Thymus (tissue), 11 donors: Measurements from ENCODE around the gene DDX23. TPM values are rescaled to one million over a fixed set of nuclear protein-coding genes. Genes with fewer than 3 reads are reported as not detected.
A peak's percentile ranks its signal among the peaks of the same experiment; 100 is the strongest.

Source experiments
- DNase-seq, 9 donors: peaks; one replicate each; pipeline ENCODE4 v3.0.0-alpha.2; 2013; ENCODE audit warnings: low spot score in 9 of 9, low read depth in 6 of 9, missing footprints in 1 of 9
- H3K27ac ChIP-seq, 2 donors: one replicate each; pipeline ENCODE4 v1.5.1; 2013; ENCODE audit warnings: control low read depth in 1 of 2, low read depth in 1 of 2, low read length in 1 of 2, mild to moderate bottlenecking in 1 of 2, moderate library complexity in 1 of 2
- H3K27me3 ChIP-seq, 2 donors: one replicate each; pipeline ENCODE4 v1.5.1; 2013; ENCODE audit warnings: low read length in 1 of 2; ENCODE audit not compliant: control insufficient read depth in 2 of 2, insufficient read depth in 1 of 2
- H3K36me3 ChIP-seq, 2 donors: one replicate each; pipeline ENCODE4 v1.5.1; 2013; ENCODE audit warnings: low read length in 1 of 2, mild to moderate bottlenecking in 1 of 2, moderate library complexity in 1 of 2; ENCODE audit not compliant: control insufficient read depth in 2 of 2, insufficient read depth in 2 of 2
- H3K4me1 ChIP-seq, 2 donors: one replicate each; pipeline ENCODE4 v1.5.1; 2013; ENCODE audit warnings: low read length in 2 of 2; ENCODE audit not compliant: control insufficient read depth in 2 of 2, insufficient read depth in 2 of 2
- H3K4me3 ChIP-seq, 2 donors: one replicate each; pipeline ENCODE4 v1.5.1; 2013; ENCODE audit warnings: low read length in 2 of 2, control low read depth in 1 of 2, mild to moderate bottlenecking in 1 of 2
- H3K9me3 ChIP-seq, 2 donors: one replicate each; pipeline ENCODE4 v1.5.1; 2013; ENCODE audit warnings: low read length in 1 of 2, mild to moderate bottlenecking in 1 of 2; ENCODE audit not compliant: control insufficient read depth in 2 of 2, insufficient read depth in 1 of 2
- WGBS: extraction: QIAGEN DNeasy Blood & Tissue Kit; methylation state at CpG from one replicate; pipeline ENCODE4 v1.1.7; 2013; 5-methylcytosine and 5-hydroxymethylcytosine counted together
- polyA plus RNA-seq: library from polyadenylated mRNA; stranded (reverse); fragments of 200-250 nt; gene quantifications from one replicate; pipeline ENCODE4 v1.2.3, GENCODE V29; 2013
- total RNA-seq: library from RNA; stranded (reverse); fragments of 120-200 nt; gene quantifications from one replicate; pipeline ENCODE4 v1.2.4, GENCODE V29; 2013
- donor health status: healthy.

DDX23 gene
- total and polyA plus RNA-seq, 2 donors = 61.3 to 96.6 TPM

DNA sequence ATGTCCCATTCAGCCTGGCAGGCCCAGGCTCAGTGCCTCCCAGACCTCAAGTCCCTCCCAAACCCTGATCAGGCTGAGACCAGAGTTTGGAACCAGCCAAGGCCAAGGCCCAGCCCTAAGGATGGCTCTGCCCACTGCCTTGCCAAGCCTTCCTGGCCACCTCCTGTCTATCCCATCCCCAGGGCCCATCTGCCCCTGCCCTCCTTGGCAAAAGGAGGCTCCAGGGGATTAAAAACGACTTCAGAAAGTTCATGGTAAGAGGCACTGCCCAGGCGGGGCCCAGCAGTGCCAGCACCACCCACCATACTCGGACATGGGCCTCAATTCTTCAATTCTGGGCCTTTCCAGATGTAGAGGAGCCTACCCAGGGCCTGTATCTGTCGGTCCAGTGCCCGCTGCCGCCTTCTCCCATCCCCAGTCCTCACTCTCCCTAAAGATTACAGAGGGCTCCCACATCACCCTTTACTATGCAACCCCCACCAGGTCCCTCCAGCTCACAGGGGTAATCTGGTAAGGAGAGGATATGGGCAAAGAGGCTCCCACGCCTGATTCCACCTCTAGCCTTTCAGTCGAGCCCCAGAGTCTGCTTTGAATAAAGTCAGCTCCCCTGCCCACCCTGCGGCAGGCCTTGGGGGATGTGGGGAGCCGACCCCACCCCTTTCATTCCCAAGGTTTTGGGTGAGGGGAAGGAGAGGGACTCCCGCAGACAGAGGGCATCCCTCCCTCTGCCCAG is 64.0 kb downstream of the DDX23 start:
- Histone ChIP-seq H3K27me3 (peaks cover 27 to 39% of the 10 kb centered on the region in 2 donors), H3K9me3 (no peaks in the 10 kb centered on the region), H3K27ac (no peak overlapping the region), H3K36me3 (no peaks in the 10 kb centered on the region), H3K4me3 (peak overlapping the region; percentile 36 to 54), H3K4me1 (peaks cover 4% of the 10 kb centered on the region in 2 donors)
- WGBS = 58% methylated on average over 11 of the region's 11 CpGs
- no peak for DNase-seq

- no peak for DNase-seq
- no peak overlapping the region for H3K27ac ChIP-seq
- 91% methylated on average over 7 of the region's 7 CpGs for WGBS
These were observed 65.1 kb downstream of the DDX23 start for GRCh38 chr12:48786591-48787544.

DNA sequence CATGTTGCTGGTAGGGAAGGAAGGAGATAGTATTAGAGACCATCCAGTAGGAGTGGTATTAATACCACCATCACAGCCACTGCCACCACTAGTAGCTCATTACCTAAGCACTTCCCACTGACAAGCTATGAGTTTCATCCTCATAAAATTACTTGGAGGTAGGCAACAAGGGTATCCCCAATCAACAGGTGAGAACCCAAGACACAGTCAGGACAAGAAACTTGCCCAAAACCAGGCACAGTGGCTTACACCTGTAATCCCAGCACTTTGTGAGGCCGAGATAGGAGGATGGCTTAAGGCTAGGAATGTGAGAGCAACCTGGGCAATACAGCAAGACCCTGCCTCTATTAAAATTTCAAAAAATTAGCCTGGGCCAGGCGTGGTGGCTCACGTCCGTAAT is 68.5 kb downstream of the DDX23 start:
- Histone ChIP-seq H3K27ac (no peak overlapping the region), H3K27me3 (peaks cover 11 to 21% of the 10 kb centered on the region in 2 donors), H3K9me3 (no peaks in the 10 kb centered on the region), H3K36me3 (no peaks in the 10 kb centered on the region), H3K4me3 (no peak overlapping the region), H3K4me1 (peaks cover 0 to under 1% of the 10 kb centered on the region in 2 donors)
- 98% methylated on average over 4 of the region's 4 CpGs for WGBS
- no peak for DNase-seq

More at GRCh38 chr12:48786591-48787544, 65.1 kb downstream of the DDX23 start:
- H3K9me3 ChIP-seq = no peaks in the 10 kb centered on the region
- H3K27me3 ChIP-seq = peaks cover 27 to 39% of the 10 kb centered on the region in 2 donors
- H3K4me3 ChIP-seq = no peak overlapping the region
- no peaks in the 10 kb centered on the region for H3K36me3 ChIP-seq
- peaks cover 4% of the 10 kb centered on the region in 2 donors for H3K4me1 ChIP-seq

GRCh38 chr12:48782457-48783395 is 69.2 kb downstream of the DDX23 start:
- Histone ChIP-seq H3K27ac (no peak overlapping the region), H3K4me3 (no peak overlapping the region), H3K27me3 (peaks cover 5 to 14% of the 10 kb centered on the region in 2 donors), H3K9me3 (no peaks in the 10 kb centered on the region), H3K4me1 (no peaks in the 10 kb centered on the region), H3K36me3 (no peaks in the 10 kb centered on the region)
- DNase-seq = no peak
- 97% methylated on average over 63 of the region's 63 CpGs for WGBS

DNA sequence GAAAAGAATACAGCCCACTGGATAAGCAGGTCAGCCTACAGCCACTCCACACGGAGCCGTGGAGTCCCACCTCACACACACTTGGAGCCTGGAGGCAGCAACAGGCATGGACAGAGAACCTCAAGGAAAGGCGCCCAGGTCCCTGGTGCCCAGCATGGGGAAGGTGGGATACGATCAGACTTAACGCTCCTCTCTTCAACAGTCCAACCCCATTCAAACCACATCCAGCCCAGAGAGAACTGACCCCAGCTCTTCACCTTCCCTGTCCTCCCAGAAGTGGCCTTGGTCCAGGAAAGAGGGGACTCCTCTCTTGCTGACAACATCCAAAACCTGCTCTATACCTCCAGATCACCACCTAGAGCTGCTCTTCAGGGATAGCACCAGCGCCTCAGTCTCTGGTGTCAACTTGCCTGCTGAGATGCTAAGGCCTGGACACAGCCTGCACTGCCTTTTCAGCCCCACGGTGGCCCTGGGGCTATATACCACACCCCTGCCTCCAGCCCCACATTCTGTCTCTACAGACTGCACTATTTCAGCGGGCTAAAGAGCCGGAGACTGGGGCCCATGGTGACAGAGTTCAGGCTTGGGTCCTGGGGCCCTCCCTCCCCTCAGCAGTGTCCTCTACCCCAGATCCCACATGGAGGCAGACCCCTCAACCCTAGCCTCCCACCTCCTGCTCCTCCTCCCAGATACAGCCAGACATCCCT is 70.1 kb downstream of the DDX23 start:
- no peak for DNase-seq
- Histone ChIP-seq H3K9me3 (no peaks in the 10 kb centered on the region), H3K36me3 (no peaks in the 10 kb centered on the region), H3K27me3 (peaks cover 0 to 6% of the 10 kb centered on the region in 2 donors), H3K4me1 (no peaks in the 10 kb centered on the region), H3K4me3 (no peak overlapping the region), H3K27ac (no peak overlapping the region)
- WGBS = 97% methylated on average over 9 of the region's 9 CpGs

GRCh38 chr12:48780381-48781025 is 71.5 kb downstream of the DDX23 start:
- no peak overlapping the region for H3K4me3 ChIP-seq
- H3K36me3 ChIP-seq = no peaks in the 10 kb centered on the region
- DNase-seq = no peak
- 96% methylated on average over 11 of the region's 11 CpGs for WGBS
- H3K27me3 ChIP-seq = no peaks in the 10 kb centered on the region
- H3K27ac ChIP-seq = no peak overlapping the region
- H3K9me3 ChIP-seq = no peaks in the 10 kb centered on the region
- no peaks in the 10 kb centered on the region for H3K4me1 ChIP-seq

DNA sequence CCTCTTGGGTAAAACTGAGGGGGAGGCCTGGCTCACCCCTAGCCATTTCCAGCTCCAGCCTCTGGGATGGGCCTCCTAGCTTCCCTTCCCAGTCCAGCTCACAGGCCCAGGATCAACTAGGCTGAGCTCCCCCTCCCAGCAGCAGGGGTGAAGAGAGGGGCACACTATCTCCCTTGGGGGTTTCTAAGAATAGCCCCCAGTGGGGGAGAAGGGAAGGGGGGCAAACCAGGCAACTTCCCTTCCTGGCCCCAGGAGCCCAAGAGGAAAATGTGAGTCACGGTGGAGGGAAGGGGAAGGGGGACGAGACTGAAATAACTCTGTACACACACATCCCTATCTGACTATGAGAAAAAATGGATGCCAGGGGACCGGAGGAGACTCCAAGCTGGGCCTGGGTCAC is 72.1 kb downstream of the DDX23 start:
- Histone ChIP-seq H3K4me1 (no peaks in the 10 kb centered on the region), H3K36me3 (no peaks in the 10 kb centered on the region), H3K9me3 (no peaks in the 10 kb centered on the region), H3K27ac (no peak overlapping the region), H3K4me3 (no peak overlapping the region), H3K27me3 (no peaks in the 10 kb centered on the region)
- DNase-seq = no peak
- WGBS = 54% methylated on average over 3 of the region's 3 CpGs
